SU-DHL-6 (cell line): ENCODE results near the gene GALNT12.

Experiments
- H2AFZ ChIP-seq: fragments of 200-600 bp; sonication (generic); 2 replicates; pipeline ENCODE4 v1.6.1; 2014; ENCODE audit warnings: low read depth, mild to moderate bottlenecking, moderate library complexity, mixed read lengths, antibody characterized with exemption, low read length; ENCODE audit not compliant: severe bottlenecking
- H3F3A ChIP-seq: fragments of 200-600 bp; shearing (Covaris generic); 2 replicates; pipeline ENCODE4 v1.6.0; 2016; ENCODE audit warnings: antibody characterized with exemption, mild to moderate bottlenecking; ENCODE audit not compliant: insufficient read depth
- H3K27ac ChIP-seq: fragments of 200-600 bp; sonication (generic); 2 replicates; pipeline ENCODE4 v1.5.1; 2016; ENCODE audit warnings: low read depth, mild to moderate bottlenecking, low read length, moderate library complexity, mixed read lengths
- H3K27me3 ChIP-seq: fragments of 200-600 bp; sonication (generic), shearing (Covaris generic); 2 replicates; pipeline ENCODE4 v1.6.0; 2014; ENCODE audit warnings: mild to moderate bottlenecking, low read length
- H3K36me3 ChIP-seq: fragments of 200-600 bp; sonication (generic); 2 replicates; pipeline ENCODE4 v1.6.1; 2014; ENCODE audit warnings: mild to moderate bottlenecking, low read length, mixed read lengths
- H3K4me2 ChIP-seq: fragments of 300-600, 200-600 bp; shearing (Covaris generic), sonication (generic); 2 replicates; pipeline ENCODE4 v1.6.0; 2014; ENCODE audit warnings: low read length, low read depth, mild to moderate bottlenecking; ENCODE audit not compliant: poor library complexity, severe bottlenecking
- H3K4me3 ChIP-seq: fragments of 200-600 bp; sonication (generic); 2 replicates; pipeline ENCODE4 v1.5.1; 2014; ENCODE audit warnings: antibody characterized with exemption, low read length, mild to moderate bottlenecking, mixed read lengths; ENCODE audit not compliant: insufficient read depth, poor library complexity, severe bottlenecking
- H3K79me2 ChIP-seq: fragments of 200-600 bp; sonication (generic); 2 replicates; pipeline ENCODE4 v1.6.1; 2014; ENCODE audit warnings: mild to moderate bottlenecking, low read length, moderate library complexity; ENCODE audit not compliant: insufficient read depth
- H3K9ac ChIP-seq: fragments of 200-600 bp; sonication (generic); 2 replicates; pipeline ENCODE4 v1.7.0; 2014; ENCODE audit warnings: mild to moderate bottlenecking, low read length
- H3K9me2 ChIP-seq: fragments of 200-600 bp; sonication (generic); replicated peaks from 2 replicates; pipeline ENCODE4 v1.6.1; 2014; ENCODE audit warnings: low read length; ENCODE audit not compliant: insufficient read depth
- H3K9me3 ChIP-seq: fragments of 200-600 bp; sonication (generic); 2 replicates; pipeline ENCODE4 v1.6.1; 2014; ENCODE audit warnings: low read length, mixed read lengths; ENCODE audit not compliant: insufficient read depth
- H4K20me1 ChIP-seq: fragments of 200-600 bp; sonication (generic); 2 replicates; pipeline ENCODE4 v1.6.1; 2014; ENCODE audit warnings: low read depth, mild to moderate bottlenecking, antibody characterized with exemption, low read length, moderate library complexity, mixed read lengths
- EZH2phosphoT487 ChIP-seq: fragments of 200-600 bp; sonication (generic), shearing (Covaris generic); conservative IDR thresholded peaks from 2 replicates; pipeline ENCODE4 v1.6.1; 2018; ENCODE audit warnings: mild to moderate bottlenecking, antibody characterized with exemption, low read length, moderate library complexity, mixed read lengths
- TF ChIP-seq, protein P1 (sequence below): fragments of 200-600 bp; sonication (generic); IDR thresholded peaks from one replicate; pipeline ENCODE4 v1.5.1; 2017; ENCODE audit warnings: antibody characterized with exemption, mild to moderate bottlenecking, low read length, moderate library complexity; ENCODE audit not compliant: insufficient read depth, poor library complexity, severe bottlenecking

Gene GALNT12

DNA sequence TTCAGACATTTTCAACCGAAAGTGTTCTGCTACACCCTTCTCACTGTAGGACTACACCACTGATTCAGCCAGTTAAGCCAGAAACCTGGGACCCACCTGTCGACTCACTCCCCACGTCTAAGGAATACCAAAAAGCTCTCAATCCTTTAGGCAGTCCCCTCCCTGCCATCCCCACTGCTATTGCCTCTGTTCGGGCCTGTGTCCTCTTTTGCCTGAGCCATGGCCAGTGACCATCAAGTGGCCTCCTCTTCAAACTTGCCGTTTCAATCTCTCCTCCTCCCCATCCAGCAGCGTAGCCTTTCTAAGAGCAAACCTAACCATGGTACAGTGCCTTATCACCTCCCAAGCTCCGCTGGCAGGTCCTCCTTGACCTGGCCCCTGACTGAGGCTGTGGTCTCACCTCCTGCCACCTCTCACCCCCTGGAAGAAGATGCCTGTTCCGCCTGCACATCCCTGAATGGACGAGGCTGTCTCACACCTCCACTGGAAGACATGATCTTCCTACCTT lies 64.1 kb downstream of the GALNT12 start:
- Histone ChIP-seq H2AFZ (no peak overlapping the region), H3K9ac (no peak overlapping the region), H4K20me1 (no peaks in the 10 kb centered on the region), H3K27me3 (no peaks in the 10 kb centered on the region), H3K79me2 (no peaks in the 10 kb centered on the region), H3F3A (no peaks in the 10 kb centered on the region), H3K4me3 (no peak overlapping the region), H3K36me3 (no peaks in the 10 kb centered on the region), H3K4me2 (no peak overlapping the region), H3K9me2 (no peaks in the 10 kb centered on the region), H3K9me3 (no peaks in the 10 kb centered on the region), H3K27ac (no peak overlapping the region)
- TF ChIP-seq, protein P1, sequence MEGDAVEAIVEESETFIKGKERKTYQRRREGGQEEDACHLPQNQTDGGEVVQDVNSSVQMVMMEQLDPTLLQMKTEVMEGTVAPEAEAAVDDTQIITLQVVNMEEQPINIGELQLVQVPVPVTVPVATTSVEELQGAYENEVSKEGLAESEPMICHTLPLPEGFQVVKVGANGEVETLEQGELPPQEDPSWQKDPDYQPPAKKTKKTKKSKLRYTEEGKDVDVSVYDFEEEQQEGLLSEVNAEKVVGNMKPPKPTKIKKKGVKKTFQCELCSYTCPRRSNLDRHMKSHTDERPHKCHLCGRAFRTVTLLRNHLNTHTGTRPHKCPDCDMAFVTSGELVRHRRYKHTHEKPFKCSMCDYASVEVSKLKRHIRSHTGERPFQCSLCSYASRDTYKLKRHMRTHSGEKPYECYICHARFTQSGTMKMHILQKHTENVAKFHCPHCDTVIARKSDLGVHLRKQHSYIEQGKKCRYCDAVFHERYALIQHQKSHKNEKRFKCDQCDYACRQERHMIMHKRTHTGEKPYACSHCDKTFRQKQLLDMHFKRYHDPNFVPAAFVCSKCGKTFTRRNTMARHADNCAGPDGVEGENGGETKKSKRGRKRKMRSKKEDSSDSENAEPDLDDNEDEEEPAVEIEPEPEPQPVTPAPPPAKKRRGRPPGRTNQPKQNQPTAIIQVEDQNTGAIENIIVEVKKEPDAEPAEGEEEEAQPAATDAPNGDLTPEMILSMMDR = no peak
- TF ChIP-seq EZH2phosphoT487 = no peak

DNA sequence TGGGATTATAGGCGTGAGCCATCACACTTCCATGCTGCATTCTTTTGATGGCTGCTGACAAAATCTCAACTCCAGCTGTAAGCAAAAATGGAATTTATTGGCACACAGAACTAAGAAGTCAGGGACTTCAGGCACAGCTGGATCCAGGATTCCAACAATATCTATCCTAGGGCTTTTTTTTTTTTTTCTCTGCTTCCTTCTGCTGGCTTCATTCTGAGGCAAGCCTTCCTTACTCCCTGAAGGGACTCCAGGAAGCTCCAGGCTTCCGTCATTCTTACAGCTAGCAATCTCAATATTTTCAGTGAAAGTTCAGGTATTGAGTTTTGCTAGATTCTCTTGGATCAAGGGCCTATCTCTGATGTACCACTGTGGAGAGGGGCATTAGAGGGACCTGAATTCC lies 66.1 kb downstream of the GALNT12 start:
- Histone ChIP-seq H3K9me3 (no peaks in the 10 kb centered on the region), H3F3A (no peaks in the 10 kb centered on the region), H3K4me2 (no peak overlapping the region), H3K27ac (no peak overlapping the region), H3K9me2 (no peaks in the 10 kb centered on the region), H4K20me1 (no peaks in the 10 kb centered on the region), H3K79me2 (no peaks in the 10 kb centered on the region), H3K27me3 (no peaks in the 10 kb centered on the region), H3K36me3 (no peaks in the 10 kb centered on the region), H3K9ac (no peak overlapping the region), H2AFZ (no peak overlapping the region), H3K4me3 (no peak overlapping the region)
- no peak for TF ChIP-seq EZH2phosphoT487
- TF ChIP-seq, protein P1 = no peak

DNA sequence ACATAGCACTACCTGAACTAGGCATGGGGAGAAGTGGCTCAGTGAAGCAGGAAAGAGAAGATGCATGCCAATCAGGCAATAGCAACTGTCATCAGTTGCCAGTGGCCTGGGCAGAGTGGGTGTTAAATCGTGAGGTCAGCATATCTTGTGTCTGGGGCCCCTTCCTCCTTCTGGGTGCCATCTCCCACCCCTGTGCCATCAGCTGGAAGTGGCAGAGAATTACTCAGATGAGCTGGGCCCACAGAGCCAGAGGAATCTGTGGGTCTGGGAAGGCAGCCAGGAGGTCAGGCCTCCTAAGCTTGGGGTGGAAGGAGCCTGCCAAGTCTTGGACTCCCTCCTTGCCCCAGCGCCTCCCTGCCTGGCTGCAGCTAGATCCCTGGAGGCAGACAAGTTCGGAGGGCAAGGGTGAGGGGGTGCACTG lies 66.5 kb downstream of the GALNT12 start:
- Histone ChIP-seq H3K79me2 (no peaks in the 10 kb centered on the region), H3K9ac (no peak overlapping the region), H3K36me3 (no peaks in the 10 kb centered on the region), H4K20me1 (no peaks in the 10 kb centered on the region), H3K9me3 (no peaks in the 10 kb centered on the region), H3K9me2 (no peaks in the 10 kb centered on the region), H3K27me3 (no peaks in the 10 kb centered on the region), H3K4me2 (no peak overlapping the region), H3K27ac (no peak overlapping the region), H2AFZ (no peak overlapping the region), H3F3A (no peaks in the 10 kb centered on the region), H3K4me3 (no peak overlapping the region)
- TF ChIP-seq EZH2phosphoT487 = no peak
- TF ChIP-seq, protein P1 = no peak
